HEK293T (cell line): Measurements from ENCODE around the gene COG4.
"Not testable (repeated sequence)": the region's sequence is repeated elsewhere in the genome, so short reads cannot be mapped to it uniquely, and the experiment has no call there.

Source experiments
- ARNT ChIP-seq: fragments of 450-650 bp; IDR thresholded peaks from 2 replicates; pipeline ENCODE4 v1.6.1; 2017; ENCODE audit warnings: mild to moderate bottlenecking
- BHLHE40 ChIP-seq: fragments of 450-650 bp; IDR thresholded peaks from 2 replicates; pipeline ENCODE4 v1.6.1; 2016; ENCODE audit warnings: mild to moderate bottlenecking, moderate library complexity, borderline replicate concordance
- CTBP1 ChIP-seq: fragments of 450-650 bp; IDR thresholded peaks from 2 replicates; pipeline ENCODE4 v1.6.1; 2016; ENCODE audit warnings: borderline replicate concordance
- ELF4 ChIP-seq: fragments of 450-650 bp; IDR thresholded peaks from 2 replicates; pipeline ENCODE4 v1.6.1; 2017; ENCODE audit warnings: antibody characterized with exemption
- FOXA1 ChIP-seq: fragments of 450-650 bp; IDR thresholded peaks from 2 replicates; pipeline ENCODE4 v1.6.1; 2016; ENCODE audit warnings: mild to moderate bottlenecking
- FOXM1 ChIP-seq: fragments of 450-650 bp; IDR thresholded peaks from 2 replicates; pipeline ENCODE4 v1.6.1; 2017; ENCODE audit warnings: mild to moderate bottlenecking, borderline replicate concordance
- HDGF ChIP-seq: fragments of 450-650 bp; IDR thresholded peaks from 2 replicates; pipeline ENCODE4 v1.6.1; 2017; ENCODE audit warnings: antibody characterized with exemption, borderline replicate concordance
- LEF1 ChIP-seq: fragments of 450-650 bp; IDR thresholded peaks from 2 replicates; pipeline ENCODE4 v1.6.1; 2017; ENCODE audit warnings: mild to moderate bottlenecking, borderline replicate concordance
- PKNOX1 ChIP-seq: fragments of 450-650 bp; IDR thresholded peaks from 2 replicates; pipeline ENCODE4 v1.6.1; 2016
- SP1 ChIP-seq: fragments of 450-650 bp; IDR thresholded peaks from 2 replicates; pipeline ENCODE4 v1.6.1; 2017
- TARDBP ChIP-seq: fragments of 450-650 bp; IDR thresholded peaks from 2 replicates; pipeline ENCODE4 v1.6.1; 2016

DNA sequence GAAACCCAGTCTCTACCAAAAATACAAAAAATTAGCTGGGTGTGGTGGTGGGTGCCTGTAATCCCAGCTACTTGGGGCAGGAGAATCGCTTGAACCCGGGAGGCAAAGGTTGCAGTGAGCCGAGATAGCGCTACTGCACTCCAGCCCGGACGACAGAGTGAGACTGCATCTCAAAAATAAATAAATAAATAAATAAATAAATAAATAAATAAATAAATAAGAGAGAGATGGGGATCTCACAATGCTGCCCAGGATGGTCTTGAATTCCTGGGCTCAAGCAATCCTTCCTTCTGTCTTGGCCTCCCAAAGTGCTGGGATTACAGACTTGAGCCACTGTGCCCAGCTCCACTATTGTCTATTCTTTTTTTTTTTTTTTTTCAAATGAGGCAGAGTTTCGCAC is 6.6 kb upstream of the COG4 start:
- not testable (repeated sequence) for TF ChIP-seq ELF4, TARDBP, LEF1, CTBP1, PKNOX1, HDGF, SP1, ARNT, FOXM1, BHLHE40, FOXA1
